Endothelial cell of umbilical vein (primary cell): ENCODE measurements around the gene SMIM12.

ENCODE experiments used
- EZH2 ChIP-seq: IDR thresholded peaks from 2 replicates; pipeline ENCODE4 v1.6.1; 2012; ENCODE audit warnings: borderline replicate concordance, low read depth, mild to moderate bottlenecking, moderate library complexity, low read length, inconsistent platforms; ENCODE audit not compliant: severe bottlenecking
- FOS ChIP-seq: IDR thresholded peaks from 2 replicates; pipeline ENCODE4 v1.6.1; 2011; ENCODE audit warnings: mild to moderate bottlenecking, low read length, moderate library complexity, borderline replicate concordance; ENCODE audit not compliant: insufficient read depth
- POLR2A ChIP-seq: IDR thresholded peaks from 2 replicates; pipeline ENCODE4 v1.6.1; 2012; ENCODE audit warnings: low read depth, mild to moderate bottlenecking, control low read depth, low read length
- POLR2AphosphoS5 ChIP-seq: IDR thresholded peaks from 2 replicates; pipeline ENCODE4 v1.6.1; 2012; ENCODE audit warnings: low read depth, mild to moderate bottlenecking, control low read depth, low read length, moderate library complexity; ENCODE audit not compliant: insufficient read depth
- TF ChIP-seq, protein P1 (sequence below): IDR thresholded peaks from 2 replicates; pipeline ENCODE4 v1.6.1; 2011; ENCODE audit not compliant: insufficient read depth, insufficient read length
- TF ChIP-seq, protein P2 (sequence below), 2 donors: IDR thresholded peaks; 1 replicate in 1 of 2; 2 replicates in 1 of 2; pipeline ENCODE4 v1.5.1; 2011; ENCODE audit warnings: low read length in 2 of 2, mild to moderate bottlenecking in 2 of 2, moderate library complexity in 2 of 2, control low read depth in 1 of 2, inconsistent platforms in 1 of 2, low read depth in 1 of 2; ENCODE audit not compliant: insufficient read depth in 1 of 2; ENCODE audit errors: extremely low read depth in 1 of 2

DNA sequence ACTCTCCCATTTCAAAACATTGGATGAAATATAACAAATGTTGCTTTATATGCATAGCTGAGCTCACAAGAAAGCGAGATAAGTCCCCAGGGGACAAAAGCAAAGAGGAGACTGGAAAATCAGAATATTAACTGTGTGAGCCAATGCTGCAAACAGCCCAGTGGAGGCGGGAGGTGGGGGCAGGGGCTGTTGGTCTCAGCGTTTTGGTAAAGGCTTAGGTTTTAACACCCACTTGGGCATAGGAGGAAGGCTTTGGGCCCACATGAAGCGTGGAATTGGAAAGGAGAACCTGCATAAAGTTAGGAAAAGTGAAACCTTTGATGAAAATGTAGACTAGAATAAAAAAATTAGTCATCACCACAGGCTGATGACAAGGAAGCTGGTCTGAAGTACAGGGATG lies 30.2 kb upstream of the SMIM12 start:
- TF ChIP-seq, protein P1, sequence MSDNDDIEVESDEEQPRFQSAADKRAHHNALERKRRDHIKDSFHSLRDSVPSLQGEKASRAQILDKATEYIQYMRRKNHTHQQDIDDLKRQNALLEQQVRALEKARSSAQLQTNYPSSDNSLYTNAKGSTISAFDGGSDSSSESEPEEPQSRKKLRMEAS: no peak
- TF ChIP-seq, protein P2, sequence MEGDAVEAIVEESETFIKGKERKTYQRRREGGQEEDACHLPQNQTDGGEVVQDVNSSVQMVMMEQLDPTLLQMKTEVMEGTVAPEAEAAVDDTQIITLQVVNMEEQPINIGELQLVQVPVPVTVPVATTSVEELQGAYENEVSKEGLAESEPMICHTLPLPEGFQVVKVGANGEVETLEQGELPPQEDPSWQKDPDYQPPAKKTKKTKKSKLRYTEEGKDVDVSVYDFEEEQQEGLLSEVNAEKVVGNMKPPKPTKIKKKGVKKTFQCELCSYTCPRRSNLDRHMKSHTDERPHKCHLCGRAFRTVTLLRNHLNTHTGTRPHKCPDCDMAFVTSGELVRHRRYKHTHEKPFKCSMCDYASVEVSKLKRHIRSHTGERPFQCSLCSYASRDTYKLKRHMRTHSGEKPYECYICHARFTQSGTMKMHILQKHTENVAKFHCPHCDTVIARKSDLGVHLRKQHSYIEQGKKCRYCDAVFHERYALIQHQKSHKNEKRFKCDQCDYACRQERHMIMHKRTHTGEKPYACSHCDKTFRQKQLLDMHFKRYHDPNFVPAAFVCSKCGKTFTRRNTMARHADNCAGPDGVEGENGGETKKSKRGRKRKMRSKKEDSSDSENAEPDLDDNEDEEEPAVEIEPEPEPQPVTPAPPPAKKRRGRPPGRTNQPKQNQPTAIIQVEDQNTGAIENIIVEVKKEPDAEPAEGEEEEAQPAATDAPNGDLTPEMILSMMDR (IDR thresholded peaks at IDR 0.05; ENCODE audit: extremely low read depth in 1 of 2, insufficient read depth in 1 of 2, low read depth in 1 of 2, low read length in 2 of 2): no peak
- TF ChIP-seq EZH2 (no peak), FOS (no peak), POLR2AphosphoS5 (no peak), POLR2A (no peak)
